Endothelial cell of umbilical vein (primary cell): ENCODE measurements around the gene LNPEP. TPM values are rescaled to one million over a fixed set of nuclear protein-coding genes. Genes with fewer than 3 reads are reported as not detected.

Experiments used
- BruUV-seq: library from RNA; stranded (reverse); fragments of 400-500 nt; replicated peaks from 2 replicates; lab custom pipeline; 2021; lab: Mats Ljungman, UMichigan
- CTCF ChIA-PET: fragments of 300-600, 350-600 bp; sonication (Branson Sonifier 250); formaldehyde crosslinking; loops from one replicate; lab custom pipeline; 2021; ENCODE audit warnings: antibody characterized with exemption, inconsistent platforms; lab: Charles Lee
- POLR2A ChIA-PET: fragments of 300-600, 350-600 bp; sonication (Branson Sonifier 250); formaldehyde crosslinking; loops from one replicate; lab custom pipeline; 2021; ENCODE audit warnings: antibody characterized with exemption, inconsistent platforms; lab: Charles Lee
- DNase-seq: peaks from one replicate; pipeline ENCODE4 v3.0.0-alpha.2; 2011; ENCODE audit warnings: low read depth, low spot score
- FAIRE-seq: peaks from 2 replicates; lab custom pipeline; 2011; peaks lifted over from hg19 to GRCh38; lab: Jason Lieb, UNC
- H2AFZ ChIP-seq: 2 replicates; pipeline ENCODE4 v1.6.0; 2012; ENCODE audit warnings: low read depth, low read length, control low read depth, inconsistent platforms
- H3K27ac ChIP-seq: 2 replicates; pipeline ENCODE4 v1.5.1; 2011; ENCODE audit warnings: low read depth, mild to moderate bottlenecking, control low read depth, low read length, moderate library complexity; ENCODE audit not compliant: insufficient read depth
- H3K27me3 ChIP-seq, 2 experiments: 2 replicates each; pipeline versions ENCODE4 v1.6.0 to v1.6.1; 2011; ENCODE audit warnings: low read length in 2 of 2, mixed read lengths in 1 of 2; ENCODE audit not compliant: control insufficient read depth in 2 of 2, insufficient read depth in 2 of 2
- H3K36me3 ChIP-seq, 2 experiments: 2 replicates in 1 of 2; 3 replicates in 1 of 2; pipeline ENCODE4 v1.5.1; 2011; ENCODE audit warnings: low read length in 2 of 2, mild to moderate bottlenecking in 1 of 2, moderate library complexity in 1 of 2; ENCODE audit not compliant: control insufficient read depth in 2 of 2, insufficient read depth in 2 of 2; ENCODE audit errors: extremely low read depth in 1 of 2
- H3K4me1 ChIP-seq: 3 replicates; pipeline ENCODE4 v1.5.1; 2011; ENCODE audit warnings: mild to moderate bottlenecking, low read length; ENCODE audit not compliant: control insufficient read depth, insufficient read depth; ENCODE audit errors: extremely low read depth
- H3K4me2 ChIP-seq: 2 replicates; pipeline ENCODE4 v1.6.1; 2011; ENCODE audit warnings: low read length, control low read depth, mixed read lengths; ENCODE audit not compliant: insufficient read depth
- H3K4me3 ChIP-seq, 3 experiments: fragments of 200-600 bp in 1 of 3; sonication (generic), shearing (Covaris generic) in 1 of 3; replicated peaks in 1 of 3; 2 replicates each; pipeline ENCODE4 v1.5.1; 2011 to 2016; ENCODE audit warnings: control low read depth in 3 of 3, low read length in 3 of 3, mild to moderate bottlenecking in 2 of 3, inconsistent platforms in 1 of 3, low read depth in 1 of 3, moderate library complexity in 1 of 3; ENCODE audit not compliant: insufficient read depth in 1 of 3
- H3K79me2 ChIP-seq: 2 replicates; pipeline ENCODE4 v1.6.0; 2012; ENCODE audit warnings: low read length, inconsistent platforms; ENCODE audit not compliant: control insufficient read depth, insufficient read depth
- H3K9ac ChIP-seq: replicated peaks from 2 replicates; pipeline ENCODE3; 2011; ENCODE audit warnings: low read length, control low read depth; ENCODE audit not compliant: insufficient read depth; ENCODE audit errors: extremely low read depth
- H3K9me1 ChIP-seq: replicated peaks from 3 replicates; pipeline ENCODE4 v1.6.0; 2011; ENCODE audit warnings: mild to moderate bottlenecking, low read length; ENCODE audit not compliant: control insufficient read depth, insufficient read depth; ENCODE audit errors: extremely low read depth
- H3K9me3 ChIP-seq: replicated peaks from 2 replicates; pipeline ENCODE4 v1.5.1; 2012; ENCODE audit warnings: low read length, inconsistent platforms; ENCODE audit not compliant: control insufficient read depth, insufficient read depth
- H4K20me1 ChIP-seq: replicated peaks from 2 replicates; pipeline ENCODE3; 2011; ENCODE audit warnings: mild to moderate bottlenecking, low read length; ENCODE audit not compliant: control insufficient read depth, insufficient read depth; ENCODE audit errors: extremely low read depth
- CTCF ChIP-seq, 2 donors: IDR thresholded peaks; 1 replicate in 1 of 2; 2 replicates in 1 of 2; pipeline ENCODE4 v1.5.1; 2011; ENCODE audit warnings: low read length in 2 of 2, mild to moderate bottlenecking in 2 of 2, moderate library complexity in 2 of 2, control low read depth in 1 of 2, inconsistent platforms in 1 of 2, low read depth in 1 of 2; ENCODE audit not compliant: insufficient read depth in 1 of 2; ENCODE audit errors: extremely low read depth in 1 of 2
- EZH2 ChIP-seq: IDR thresholded peaks from 2 replicates; pipeline ENCODE4 v1.6.1; 2012; ENCODE audit warnings: borderline replicate concordance, low read depth, mild to moderate bottlenecking, moderate library complexity, low read length, inconsistent platforms; ENCODE audit not compliant: severe bottlenecking
- FOS ChIP-seq: IDR thresholded peaks from 2 replicates; pipeline ENCODE4 v1.6.1; 2011; ENCODE audit warnings: mild to moderate bottlenecking, low read length, moderate library complexity, borderline replicate concordance; ENCODE audit not compliant: insufficient read depth
- GATA2 ChIP-seq: IDR thresholded peaks from 2 replicates; pipeline ENCODE4 v1.7.0; 2011; ENCODE audit warnings: low read depth, mild to moderate bottlenecking, moderate library complexity, mixed read lengths, low read length; ENCODE audit not compliant: insufficient read length, insufficient read depth
- JUN ChIP-seq: IDR thresholded peaks from 2 replicates; pipeline ENCODE4 v1.6.1; 2011; ENCODE audit warnings: borderline replicate concordance, low read depth; ENCODE audit not compliant: insufficient read length, insufficient read depth
- MYC ChIP-seq: IDR thresholded peaks from one replicate; pipeline ENCODE4 v1.6.1; 2011; ENCODE audit warnings: mild to moderate bottlenecking, low read depth, low read length
- POLR2A ChIP-seq: IDR thresholded peaks from 2 replicates; pipeline ENCODE4 v1.6.1; 2012; ENCODE audit warnings: low read depth, mild to moderate bottlenecking, control low read depth, low read length
- POLR2AphosphoS5 ChIP-seq: IDR thresholded peaks from 2 replicates; pipeline ENCODE4 v1.6.1; 2012; ENCODE audit warnings: low read depth, mild to moderate bottlenecking, control low read depth, low read length, moderate library complexity; ENCODE audit not compliant: insufficient read depth
- dilution Hi-C: fragments of 300-500 bp; cut with MboI; formaldehyde crosslinking; loops from one replicate; pipeline ENCODE4 v1.15.0; 2019; ENCODE audit warnings: low sequenced_read_pairs; ENCODE audit not compliant: extremely low pct_ligation_motif_present
- intact Hi-C: fragments of 100-400 bp; cut with micrococcal nuclease; formaldehyde crosslinking; loops from one replicate; pipeline ENCODE4 v1.10.0; 2022
- polyA plus RNA-seq, 4 experiments: library from polyadenylated mRNA; depleted of rRNA in 3 of 4; stranded (reverse) in 3 of 4; unstranded in 1 of 4; fragments of >200 nt; gene quantifications; 2 replicates each; pipeline versions ENCODE4 v1.2.1 to v1.2.3, GENCODE V29; 2011 to 2012; ENCODE audit warnings: missing spikeins in 1 of 4
- total RNA-seq: library from RNA; stranded (reverse); gene quantifications from 2 replicates; pipeline ENCODE4 v1.2.3, GENCODE V29; 2021
- TF ChIP-seq, protein P1 (sequence below): IDR thresholded peaks from 2 replicates; pipeline ENCODE4 v1.6.1; 2011; ENCODE audit not compliant: insufficient read depth, insufficient read length

LNPEP gene
- total and polyA plus RNA-seq, 2 donors (not counting 3 experiments of a cell fraction or from before 2014, with no cell fraction given): 7.0 to 23.5 TPM

GRCh38 chr5:96902876-96903275 is 33.0 kb upstream of the LNPEP start:
- H3K9me1 ChIP-seq: no peaks in the 10 kb centered on the region
- H3K79me2 ChIP-seq: no peaks in the 10 kb centered on the region
- intact Hi-C loops: no loop called here
- peaks cover 2 to 3% of the 10 kb centered on the region in 2 experiments for H3K36me3 ChIP-seq
- BruUV-seq: no TSS peak
- no peaks in the 10 kb centered on the region for H4K20me1 ChIP-seq
- H2AFZ ChIP-seq: no peak overlapping the region
- no peak overlapping the region for H3K4me3 ChIP-seq
- H3K4me2 ChIP-seq: no peak overlapping the region
- H3K27me3 ChIP-seq: no peaks in the 10 kb centered on the region
- H3K4me1 ChIP-seq: no peaks in the 10 kb centered on the region
- ChIA-PET CTCF (interaction anchor here (3.5 kb wide), 1 partner anchor 34 kb away, joined by 25 read pairs; no protein-coding TSS in a partner anchor), POLR2A (no interaction called here)
- H3K9ac ChIP-seq: no peak overlapping the region
- no peaks in the 10 kb centered on the region for H3K9me3 ChIP-seq
- dilution Hi-C loops: no loop called here
- DNase-seq (no peak), FAIRE-seq (no peak)
- TF ChIP-seq CTCF (IDR thresholded peaks at IDR 0.05; ENCODE audit: extremely low read depth in 1 of 2, insufficient read depth in 1 of 2, low read depth in 1 of 2, low read length in 2 of 2) (no peak), EZH2 (no peak), JUN (no peak), POLR2A (no peak), MYC (no peak), POLR2AphosphoS5 (no peak), GATA2 (no peak), FOS (no peak)
- TF ChIP-seq, protein P1, sequence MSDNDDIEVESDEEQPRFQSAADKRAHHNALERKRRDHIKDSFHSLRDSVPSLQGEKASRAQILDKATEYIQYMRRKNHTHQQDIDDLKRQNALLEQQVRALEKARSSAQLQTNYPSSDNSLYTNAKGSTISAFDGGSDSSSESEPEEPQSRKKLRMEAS: no peak
- H3K27ac ChIP-seq: no peak overlapping the region
